HG02885 (cell line): ENCODE data around the gene DAPL1.

Experiments
- ATAC-seq: cut with Tn5 transposase; IDR thresholded peaks from one replicate; pipeline ENCODE4 v1.9.1; 2021; ENCODE audit warnings: mild to moderate bottlenecking; ENCODE audit not compliant: unreplicated experiment, poor library complexity

Gene DAPL1

DNA sequence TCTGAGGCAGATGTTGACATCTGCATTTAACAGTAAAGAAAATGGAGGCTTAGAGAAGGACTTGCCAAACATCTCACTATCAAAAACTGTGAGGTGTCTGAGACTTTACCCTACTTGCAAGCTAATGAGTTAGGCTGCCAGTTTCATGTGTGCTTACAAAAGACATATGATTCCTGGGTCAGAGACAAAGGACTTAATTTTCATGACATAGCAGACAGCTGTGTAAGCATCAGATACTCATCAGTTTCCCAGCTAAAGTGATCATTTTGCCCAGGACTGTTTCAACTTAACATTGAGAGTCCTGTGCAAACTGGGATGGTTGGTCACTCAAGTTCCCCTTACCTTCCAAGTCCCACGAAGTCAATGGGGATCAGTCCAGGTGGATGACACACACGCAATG is 18.9 kb upstream of the DAPL1 start:
- ATAC-seq: no peak

DNA sequence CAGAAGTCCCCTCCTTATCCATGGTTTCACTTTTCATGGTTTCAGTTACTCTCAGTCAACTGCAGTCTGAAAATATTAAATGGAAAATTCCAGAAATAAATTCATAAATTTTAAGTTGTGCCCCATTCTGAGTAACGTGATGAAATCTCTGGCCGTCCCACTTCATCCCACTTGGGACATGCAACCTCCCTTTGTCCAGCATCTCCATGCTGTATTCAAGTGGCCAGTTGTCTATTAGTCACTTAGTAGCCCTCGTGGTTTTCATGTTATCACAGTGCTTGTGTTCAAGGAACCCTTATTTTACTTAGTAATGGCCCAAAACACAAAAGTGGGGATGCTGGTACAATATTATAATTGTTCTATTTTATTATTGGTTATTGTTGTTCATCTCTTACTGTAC is 18.0 kb upstream of the DAPL1 start:
- no peak for ATAC-seq

DNA sequence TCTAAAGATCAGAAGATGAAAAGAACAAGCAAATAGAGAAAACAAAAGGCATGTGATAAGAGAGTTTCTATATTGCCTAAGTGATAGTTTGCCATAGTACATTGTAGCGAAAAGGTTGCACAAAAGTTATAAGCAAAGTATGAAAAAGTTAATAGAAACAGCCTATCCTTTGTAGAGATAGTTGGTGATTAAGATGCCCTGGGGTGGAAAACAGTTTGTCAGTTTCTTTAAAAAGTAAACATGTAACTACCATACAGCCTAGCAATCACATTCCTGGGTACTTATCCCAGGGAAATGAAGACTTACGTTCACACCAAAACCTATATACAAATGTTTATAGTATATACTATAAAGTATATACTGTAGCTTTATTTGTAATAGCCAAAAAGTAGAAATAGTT is 16.9 kb upstream of the DAPL1 start:
- no peak for ATAC-seq

DNA sequence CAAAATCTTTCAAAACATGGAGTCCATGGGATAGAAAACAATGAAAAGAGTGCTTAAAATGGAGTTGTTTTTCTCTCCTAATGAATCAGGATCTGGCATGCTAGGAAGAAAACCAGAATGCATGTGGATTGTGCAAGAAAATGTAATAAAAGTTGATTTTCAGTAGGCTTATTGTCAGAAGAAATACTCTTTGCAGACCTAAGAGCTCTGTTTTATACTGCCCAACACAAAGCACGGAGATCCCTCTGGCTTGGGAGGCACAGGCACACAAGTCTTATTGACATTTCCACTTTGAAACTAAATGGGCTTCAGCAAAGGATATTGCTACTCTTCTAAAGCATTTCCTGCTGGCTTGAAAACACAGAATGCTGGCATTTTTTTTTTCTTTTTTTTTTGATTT is 15.5 kb upstream of the DAPL1 start:
- no peak for ATAC-seq

DNA sequence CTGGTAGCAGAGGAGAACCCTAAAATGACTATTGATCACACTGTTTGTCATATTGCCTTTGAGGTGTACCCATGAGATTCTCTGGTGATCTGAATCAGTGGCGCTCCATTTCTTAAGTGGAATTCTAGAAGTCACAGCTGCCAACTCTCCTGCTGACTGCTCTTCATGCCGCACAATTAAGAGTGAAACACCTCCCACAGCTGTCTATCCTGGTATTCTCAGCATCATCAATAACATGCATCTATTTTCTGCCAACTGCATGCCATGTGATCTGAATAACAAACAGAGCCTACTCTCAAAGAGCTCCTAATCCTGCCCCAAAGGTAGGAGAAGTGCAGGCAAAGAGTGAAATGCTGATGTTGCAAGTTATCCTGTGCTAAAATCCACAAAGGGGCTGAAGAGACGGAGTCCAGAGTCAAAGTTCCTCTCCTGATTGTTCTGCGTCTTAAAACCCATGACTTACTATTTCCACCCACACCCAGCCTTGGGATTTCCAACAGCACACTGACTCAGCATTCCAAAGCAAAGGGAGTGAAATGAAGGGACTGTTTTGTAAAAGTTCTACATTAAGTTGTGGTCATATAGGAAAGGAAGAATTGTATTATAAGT is 13.7 kb upstream of the DAPL1 start:
- ATAC-seq: no peak

DNA sequence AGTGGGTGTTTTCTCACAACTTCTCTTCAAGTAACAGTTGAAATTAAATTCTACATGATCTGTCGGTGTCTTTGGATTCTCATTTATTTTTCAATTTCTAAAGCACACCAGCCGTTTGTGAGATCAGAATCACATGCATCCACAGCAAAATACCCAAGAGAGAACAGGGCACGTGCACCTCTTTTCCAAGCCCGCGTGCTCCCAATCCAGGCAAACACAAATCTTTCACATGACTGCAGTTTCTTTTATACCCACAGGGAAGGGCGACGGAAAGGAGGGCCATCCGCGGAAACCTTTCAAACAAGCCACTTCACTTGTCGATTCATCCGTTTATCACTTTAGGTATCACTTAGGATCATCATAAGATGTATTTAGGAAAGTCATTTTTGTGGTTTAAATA is 13.0 kb upstream of the DAPL1 start:
- ATAC-seq: no peak

DNA sequence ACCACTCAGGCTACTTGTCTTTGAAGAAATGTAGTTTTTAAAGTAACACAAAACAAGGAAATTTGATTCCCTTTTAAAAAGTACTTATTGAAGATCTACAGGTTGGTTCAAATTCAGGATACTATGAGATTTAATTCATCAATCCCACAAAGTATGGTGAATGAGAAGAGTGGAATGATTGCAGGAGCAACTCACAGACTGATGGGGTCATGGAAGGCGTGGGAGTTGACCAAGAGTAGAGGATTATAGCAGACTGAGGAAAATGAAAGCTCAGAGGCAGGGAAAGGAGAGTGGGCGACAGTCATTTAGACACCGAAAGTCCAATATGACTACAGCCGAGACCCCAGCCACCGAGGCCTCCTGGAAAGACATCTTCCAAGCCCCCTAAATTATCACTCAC is 12.5 kb upstream of the DAPL1 start:
- ATAC-seq: no peak

DNA sequence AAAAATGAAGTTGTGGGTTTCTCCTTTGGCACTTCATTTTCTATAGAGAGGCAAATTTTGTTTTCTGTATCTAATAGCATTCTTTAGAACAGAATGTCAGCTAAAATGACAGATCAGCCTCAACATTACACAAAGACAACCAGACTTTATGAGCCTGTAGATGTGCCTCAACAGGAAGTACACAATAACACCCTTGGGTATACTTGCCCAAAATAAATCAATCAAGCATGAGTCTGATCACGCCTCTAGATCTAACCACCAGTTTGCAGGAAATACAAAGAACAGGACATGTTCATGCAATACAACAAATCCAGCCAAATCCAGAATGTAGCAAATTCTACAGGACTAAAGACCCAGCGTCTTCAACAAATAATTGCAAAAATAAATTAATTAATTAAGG is 11.2 kb upstream of the DAPL1 start:
- no peak for ATAC-seq

DNA sequence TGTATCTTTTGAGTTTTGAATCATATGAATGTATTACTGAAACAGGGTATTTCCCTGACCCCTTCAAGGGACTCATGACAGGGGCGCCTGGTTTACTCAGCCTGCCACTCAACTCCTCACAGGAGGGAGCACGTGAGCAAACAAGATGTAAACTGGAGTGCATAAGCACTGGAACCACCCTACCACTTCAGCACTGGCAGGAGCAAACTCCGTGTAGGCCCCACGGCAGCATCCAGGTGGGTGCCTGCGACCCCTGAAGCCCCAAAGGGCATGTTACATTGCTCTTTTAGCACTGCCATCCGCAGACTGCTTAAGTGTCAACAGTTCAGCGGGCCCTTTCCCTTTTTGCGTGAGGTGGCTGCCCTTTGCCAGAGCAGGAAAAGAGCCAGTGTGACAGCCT is 8.2 kb upstream of the DAPL1 start:
- no peak for ATAC-seq

DNA sequence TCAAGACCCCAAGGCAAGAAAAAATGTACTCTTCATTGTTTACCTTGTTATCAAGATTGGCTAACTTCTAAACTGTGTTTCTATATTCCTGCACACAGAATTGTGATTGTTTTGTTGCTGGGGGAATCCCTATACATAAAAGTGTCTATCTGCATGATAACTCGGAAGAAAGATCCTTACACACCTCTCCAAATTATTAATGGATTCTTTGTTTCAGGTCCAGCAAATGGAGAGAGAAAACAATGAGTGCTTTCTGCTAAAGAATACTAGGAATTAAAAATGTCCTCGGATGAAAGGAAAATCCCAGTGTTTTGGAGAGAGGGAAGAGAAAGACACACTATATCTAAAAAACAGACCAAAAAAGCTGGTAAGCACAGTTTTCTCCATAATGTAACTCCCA is 6.2 kb upstream of the DAPL1 start:
- ATAC-seq: no peak

DNA sequence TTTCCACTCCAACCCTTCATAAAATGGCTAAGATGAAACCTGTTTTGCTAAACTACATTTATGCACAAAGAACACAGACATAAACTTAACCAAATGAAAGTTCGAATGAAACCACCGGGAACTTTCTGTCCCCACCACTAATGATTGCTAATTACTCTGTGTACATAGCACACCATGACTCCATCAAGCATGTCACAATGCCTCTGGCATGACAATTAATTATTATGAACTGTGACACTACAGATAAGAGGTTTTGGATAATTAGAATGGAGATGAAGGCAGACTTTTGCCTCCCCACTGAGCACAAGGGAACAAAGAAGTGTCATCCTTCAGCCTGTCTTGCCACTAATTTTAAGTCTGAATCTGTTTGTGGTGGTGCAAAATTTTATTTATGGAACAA is 1.5 kb downstream of the DAPL1 start:
- ATAC-seq: no peak

DNA sequence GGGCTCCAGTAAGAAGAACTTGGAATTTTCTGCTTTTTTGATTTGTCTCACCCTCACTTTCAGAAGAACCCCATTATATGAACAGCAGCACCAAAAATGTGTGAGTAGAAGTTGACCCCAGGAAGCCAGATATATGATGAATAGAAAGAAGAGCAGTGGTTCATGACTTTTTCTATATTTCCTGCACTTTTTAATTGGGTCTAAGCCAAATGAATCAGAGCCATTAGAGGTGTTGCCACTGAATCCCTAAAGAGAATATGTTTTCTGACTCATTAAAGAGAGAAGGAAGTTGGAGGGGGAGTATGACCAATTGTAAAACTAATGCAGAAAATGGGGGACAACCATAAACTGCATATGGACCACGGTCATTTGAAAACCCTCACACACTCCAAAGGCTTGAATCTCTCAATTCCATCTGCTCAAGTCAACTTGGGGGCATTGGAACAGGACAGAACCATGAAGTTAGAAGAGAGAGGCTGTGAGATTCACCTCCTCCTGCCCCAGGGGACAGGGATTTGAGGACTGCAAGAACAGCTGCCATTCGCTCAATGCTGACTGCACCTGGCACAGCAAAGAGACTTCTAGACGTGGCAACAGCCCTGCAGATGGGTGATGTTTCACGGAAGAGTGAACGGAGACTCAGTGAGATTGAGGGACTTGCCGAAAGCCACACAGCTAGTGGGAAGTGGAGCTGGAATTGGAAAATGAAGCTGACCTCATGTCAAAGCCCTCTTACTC is 3.0 kb downstream of the DAPL1 start:
- ATAC-seq: no peak

DNA sequence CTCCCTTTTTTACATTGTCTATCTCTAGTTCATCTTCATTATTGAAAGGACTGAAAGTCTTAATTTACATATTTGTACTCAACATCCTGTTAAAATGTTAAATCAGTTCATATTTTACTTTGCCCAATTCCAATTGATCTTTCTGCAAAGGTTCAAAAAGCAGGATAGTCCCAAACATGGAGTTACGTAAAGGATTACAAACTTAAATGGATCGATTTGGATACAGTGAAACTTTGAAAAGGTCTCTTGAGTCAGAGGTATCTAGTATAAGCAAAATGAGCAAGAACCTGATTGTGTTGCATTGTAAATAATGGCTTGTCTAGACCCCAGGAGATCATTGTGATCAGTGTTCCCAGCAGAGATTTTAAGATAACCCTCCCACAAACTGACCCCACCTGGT is 4.1 kb downstream of the DAPL1 start:
- ATAC-seq: no peak

DNA sequence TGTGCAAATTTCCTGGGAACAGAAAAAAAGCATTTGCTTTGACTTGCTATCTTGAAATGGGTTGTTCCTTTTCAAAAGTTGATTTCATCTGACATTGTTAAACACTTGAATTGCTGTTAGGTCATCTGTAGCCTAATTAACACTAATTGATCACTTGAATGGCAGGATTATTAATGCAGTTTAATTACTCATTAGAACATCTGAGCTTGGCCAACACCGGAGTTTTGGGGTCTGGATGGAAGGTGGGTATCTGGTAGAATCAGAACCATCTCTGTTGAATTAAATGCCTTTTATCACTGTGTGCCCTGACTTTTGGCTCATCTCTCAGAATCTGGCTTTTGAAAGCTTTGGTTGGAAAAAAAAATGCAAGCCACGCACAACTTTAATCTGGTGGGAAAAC is 8.4 kb downstream of the DAPL1 start:
- ATAC-seq: no peak

DNA sequence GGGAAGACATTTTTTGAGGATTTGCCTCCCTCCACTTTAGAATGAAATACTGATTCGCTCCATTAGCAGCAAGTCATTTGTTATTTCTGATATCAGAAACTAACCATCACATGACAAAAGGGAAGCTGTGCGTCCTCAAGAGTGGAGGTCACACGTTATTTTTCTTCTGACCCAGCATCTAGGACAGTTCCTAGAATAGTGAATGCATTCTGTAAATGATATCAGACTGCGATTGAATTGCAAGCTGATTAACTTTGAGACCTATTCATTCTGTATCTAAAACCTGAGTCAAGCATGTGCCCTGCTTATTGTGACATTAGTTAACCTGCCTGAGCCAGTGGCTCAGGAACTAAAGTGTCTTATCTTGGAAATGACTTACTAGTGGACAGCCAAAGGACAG is 10.1 kb downstream of the DAPL1 start:
- ATAC-seq: no peak

DNA sequence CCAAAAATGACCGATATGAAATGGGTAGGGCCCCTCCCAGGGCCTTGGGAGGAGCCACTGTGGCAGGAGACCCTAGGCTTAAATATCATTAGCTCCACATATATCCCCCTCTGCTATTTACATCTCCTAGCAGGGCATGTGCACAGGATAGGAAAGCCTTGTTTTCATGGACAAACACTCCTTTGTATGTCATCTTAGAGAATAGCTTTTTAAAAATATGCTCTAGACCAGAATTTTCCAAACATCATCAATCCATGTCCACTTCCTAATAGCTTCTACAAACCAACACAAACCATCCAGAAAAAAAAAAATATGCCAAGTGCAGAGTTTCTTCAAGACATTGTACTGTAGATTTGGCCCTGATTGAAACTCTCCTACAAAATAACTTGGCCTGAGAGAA is 10.8 kb downstream of the DAPL1 start:
- no peak for ATAC-seq

DNA sequence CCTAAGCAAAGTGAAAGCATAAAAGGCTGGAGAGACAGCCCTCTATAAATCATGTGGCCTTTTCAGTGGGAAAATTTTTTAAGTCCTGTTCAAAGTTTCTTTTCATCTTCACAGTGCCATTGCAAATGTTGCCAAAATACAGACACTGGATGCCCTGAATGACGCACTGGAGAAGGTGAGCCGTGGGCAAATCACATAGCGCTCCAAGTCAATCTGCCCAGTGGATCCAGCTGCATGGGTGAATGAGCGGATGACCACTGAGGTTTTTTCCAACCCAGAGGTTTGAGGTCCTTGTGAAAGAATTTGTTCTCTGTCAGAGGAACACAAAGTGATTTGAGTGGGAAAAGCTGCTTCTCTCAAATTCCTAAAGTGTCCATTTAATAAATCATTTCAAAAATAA is 11.8 kb downstream of the DAPL1 start:
- ATAC-seq: no peak

DNA sequence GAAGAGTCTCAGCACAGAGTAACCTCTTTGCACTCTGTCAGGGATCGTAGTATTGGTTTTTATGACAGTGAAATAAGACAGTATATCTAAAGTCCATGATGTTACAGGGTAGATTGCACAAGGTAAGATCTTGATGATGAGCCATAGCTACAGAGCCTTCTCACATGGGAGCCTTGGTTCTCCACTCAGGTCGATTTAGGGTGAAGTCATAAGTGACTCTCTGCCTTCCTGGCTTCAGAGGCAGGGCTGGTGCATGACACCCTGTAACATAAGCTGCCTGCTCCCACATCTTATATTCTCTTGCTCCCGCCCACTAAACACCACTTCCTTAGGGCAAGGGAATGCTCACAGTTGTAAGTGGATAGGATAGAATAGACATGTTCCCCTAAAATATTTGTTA is 13.3 kb downstream of the DAPL1 start:
- ATAC-seq: no peak

DNA sequence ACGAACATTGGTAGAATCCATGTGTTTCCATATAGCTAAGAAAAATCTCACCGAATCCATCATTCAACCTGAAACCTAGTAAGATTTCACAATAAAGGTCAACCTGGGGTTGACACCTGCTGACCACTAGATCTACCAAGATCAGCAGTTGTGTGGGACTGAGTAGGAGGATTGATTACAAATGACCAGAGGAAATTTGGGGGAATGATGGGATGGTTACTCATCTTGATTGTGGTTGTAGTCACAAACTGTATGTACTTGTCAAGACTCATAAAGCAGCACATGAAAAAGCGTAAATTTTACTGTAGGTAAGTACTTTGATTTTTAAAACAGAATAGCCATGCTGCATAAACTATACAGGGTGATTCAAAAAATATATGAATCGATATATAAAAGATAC is 14.7 kb downstream of the DAPL1 start:
- no peak for ATAC-seq

DNA sequence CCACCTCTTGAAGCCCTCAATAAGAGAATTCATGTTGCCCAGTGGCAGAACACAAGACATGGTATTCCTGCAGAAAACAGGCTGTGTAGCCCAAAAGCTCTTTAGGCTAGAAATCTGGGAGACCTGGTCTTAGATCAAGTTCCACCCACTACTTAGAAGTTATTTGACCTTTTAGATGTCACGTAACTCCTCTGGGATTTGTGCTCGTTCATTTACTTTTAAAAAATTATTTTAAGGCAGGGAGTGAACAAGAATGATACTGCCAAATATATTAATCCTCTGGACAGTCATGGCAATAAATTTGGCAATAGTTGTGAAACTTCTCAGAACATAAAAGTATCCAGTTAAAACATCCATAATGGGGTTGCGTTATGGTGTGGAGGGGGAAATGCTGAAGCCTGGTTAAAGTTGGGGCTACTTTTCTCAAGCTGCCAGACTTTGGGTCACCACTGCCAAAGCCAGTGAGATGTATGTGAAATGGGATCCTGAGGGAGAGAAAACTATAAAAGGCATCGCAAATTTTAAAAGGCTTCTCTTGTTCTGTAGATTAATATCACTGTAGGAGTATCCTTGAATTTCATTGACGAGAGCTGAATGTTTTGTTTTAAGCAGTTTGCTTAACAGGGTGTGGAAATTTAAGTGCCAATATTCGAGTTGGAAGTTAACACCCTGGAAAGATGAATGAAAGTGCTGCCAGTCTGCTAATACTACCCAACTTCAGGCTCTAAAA is 15.8 kb downstream of the DAPL1 start:
- no peak for ATAC-seq

DNA sequence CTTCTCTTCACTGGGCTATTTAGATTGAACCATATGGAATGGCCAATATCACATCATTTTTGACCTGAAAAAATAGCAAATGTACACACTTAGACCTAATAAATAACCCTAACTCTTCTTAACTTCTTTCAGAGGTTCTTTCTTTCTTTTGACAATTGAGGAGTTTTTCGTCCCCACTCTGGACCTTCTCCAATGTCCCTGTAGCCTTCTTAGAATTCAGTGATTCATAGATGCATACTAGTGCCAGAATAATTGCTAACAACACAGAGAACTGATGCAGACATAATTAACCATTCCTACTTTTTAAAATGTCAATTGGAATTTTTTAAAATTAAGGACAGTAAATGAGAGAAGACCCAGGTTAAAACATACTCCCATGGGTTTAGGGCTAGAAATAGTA is 20.0 kb downstream of the DAPL1 start:
- no peak for ATAC-seq

DNA sequence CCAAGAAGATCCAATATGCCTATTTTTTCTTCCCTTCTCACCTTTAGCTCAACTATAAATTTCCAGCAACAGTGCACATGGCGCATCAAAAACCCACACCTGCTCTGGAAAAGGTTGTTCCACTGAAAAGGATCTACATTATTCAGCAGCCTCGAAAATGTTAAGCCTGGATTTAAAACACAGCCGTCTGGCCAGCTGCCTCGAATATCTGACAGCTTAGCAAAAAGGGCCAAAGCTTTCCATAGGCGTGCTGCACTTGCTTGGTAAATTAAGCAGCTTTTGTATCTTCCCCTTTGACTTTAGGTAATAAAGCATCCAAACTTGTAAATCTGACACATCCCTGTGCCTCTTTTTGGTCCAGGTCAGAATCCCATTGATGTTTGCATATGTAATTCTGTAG is 20.5 kb downstream of the DAPL1 start:
- no peak for ATAC-seq
